ENCODE results near the gene SLC25A44.
"Not testable (repeated sequence)": the region's sequence is repeated elsewhere in the genome, so short reads cannot be mapped to it uniquely, and the experiment has no call there.

Gene SLC25A44

DNA sequence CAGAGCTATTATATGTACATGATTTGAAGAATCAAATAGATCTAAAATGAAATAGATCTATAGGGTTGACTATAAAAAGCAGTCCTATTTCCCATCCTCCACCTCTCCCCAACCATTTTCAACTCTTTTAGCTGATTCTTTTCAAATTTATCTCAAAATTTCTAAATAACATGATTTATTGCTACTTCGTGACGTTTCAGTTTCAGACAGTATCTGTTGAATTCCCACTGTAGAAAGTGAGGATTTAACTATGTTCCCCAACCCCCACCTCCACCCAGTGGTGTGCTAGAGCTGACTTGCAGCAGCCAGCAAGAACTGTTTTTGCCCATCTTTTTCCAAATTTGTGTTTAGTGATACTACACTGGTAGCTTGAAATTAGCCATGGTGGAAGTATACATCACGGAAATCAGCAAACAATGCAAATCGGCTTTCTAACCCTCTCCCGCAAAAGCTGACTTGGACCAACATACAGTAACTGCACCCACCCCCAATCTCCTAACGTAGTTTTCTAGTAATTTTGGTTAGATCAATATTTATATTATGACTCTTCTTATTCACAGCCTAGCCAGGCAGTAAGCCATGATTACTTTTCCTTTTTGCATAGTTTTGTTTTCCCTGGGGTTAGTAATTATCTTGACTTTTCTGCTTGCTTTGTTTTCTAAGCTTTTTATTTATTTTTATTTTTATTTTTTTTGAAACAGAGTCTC lies 29.6 kb upstream of the SLC25A44 start:
- DNase-seq: no peak

DNA sequence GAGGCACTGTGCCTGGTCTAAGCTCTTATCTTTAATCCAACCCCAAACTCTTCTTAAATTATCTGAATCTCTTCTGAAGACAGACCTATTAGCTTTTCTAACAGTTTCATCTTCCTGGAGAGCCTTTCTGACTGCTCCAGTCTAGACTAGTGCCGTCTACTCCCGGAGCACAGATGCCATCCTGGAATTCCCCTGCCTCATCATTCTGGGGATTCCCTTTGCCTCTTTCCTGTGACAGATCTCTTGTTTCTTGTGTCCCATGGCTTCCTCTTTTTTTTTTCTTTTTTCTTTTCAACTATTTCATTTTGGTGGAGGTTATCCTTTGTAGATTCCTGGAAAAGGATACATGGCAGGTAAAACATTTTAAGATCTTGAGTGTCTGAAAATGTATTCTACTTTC lies 28.8 kb upstream of the SLC25A44 start:
- DNase-seq: no peak

DNA sequence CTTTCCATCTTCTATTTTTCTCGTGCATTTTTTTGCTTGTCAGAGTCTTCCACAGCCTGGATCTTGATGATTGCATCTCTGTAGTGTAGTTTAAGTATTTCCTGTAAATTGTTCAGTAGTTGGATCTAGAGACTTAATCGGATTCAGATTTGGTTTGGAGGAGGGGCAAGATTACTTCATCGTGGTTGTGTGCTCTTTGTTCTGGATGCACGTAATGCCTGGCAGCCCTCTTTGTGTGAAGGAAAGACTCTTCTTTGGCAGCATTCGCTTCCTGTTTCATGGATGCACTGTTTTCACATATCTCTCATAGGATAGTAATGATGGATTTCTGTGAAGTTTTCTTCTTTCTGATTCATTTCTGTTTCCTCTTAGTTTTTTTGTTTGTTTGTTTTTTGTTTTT lies 26.4 kb upstream of the SLC25A44 start:
- no peak for DNase-seq

DNA sequence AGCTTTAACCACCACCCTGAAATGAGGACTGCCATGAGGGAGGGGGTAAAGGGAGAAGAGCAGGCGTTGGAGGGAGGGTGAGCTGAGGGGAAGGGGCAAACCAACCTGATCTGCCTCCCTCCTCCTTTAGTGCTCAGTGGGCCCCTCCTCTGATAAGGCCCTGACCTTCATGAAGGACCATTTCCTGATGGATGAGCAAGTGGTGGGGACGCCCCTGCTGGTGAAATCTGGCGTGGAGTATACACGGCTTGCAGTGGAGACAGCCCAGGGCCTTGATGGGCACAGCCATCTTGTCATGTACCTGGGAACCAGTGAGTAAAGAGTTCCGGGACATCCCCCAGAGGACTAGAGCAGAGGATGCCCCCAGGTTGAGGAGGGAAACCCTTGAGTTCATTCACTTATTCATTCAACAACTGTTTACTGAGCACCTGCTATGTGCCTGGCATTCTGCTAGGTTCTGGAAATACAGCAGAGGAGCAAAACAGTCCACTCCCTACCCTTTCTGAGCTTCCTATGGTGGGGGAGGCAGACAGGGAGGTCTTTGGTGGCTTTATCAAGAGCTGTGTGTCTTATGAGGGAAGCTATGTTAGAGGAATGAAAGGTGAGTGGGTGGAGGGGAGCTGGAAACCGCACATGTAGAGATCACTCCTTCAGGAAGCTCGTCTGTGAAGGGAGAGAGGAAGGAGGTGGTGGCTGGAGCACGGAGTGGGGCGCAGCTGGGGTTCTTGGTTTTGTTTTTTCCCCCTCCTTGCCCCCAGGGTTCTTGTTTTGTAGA lies 21.0 kb upstream of the SLC25A44 start:
- DNase-seq: no peak

DNA sequence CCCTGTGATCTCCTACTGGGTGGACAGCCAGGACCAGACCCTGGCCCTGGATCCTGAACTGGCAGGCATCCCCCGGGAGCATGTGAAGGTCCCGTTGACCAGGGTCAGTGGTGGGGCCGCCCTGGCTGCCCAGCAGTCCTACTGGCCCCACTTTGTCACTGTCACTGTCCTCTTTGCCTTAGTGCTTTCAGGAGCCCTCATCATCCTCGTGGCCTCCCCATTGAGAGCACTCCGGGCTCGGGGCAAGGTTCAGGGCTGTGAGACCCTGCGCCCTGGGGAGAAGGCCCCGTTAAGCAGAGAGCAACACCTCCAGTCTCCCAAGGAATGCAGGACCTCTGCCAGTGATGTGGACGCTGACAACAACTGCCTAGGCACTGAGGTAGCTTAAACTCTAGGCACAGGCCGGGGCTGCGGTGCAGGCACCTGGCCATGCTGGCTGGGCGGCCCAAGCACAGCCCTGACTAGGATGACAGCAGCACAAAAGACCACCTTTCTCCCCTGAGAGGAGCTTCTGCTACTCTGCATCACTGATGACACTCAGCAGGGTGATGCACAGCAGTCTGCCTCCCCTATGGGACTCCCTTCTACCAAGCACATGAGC lies 17.2 kb upstream of the SLC25A44 start:
- no peak for DNase-seq

DNA sequence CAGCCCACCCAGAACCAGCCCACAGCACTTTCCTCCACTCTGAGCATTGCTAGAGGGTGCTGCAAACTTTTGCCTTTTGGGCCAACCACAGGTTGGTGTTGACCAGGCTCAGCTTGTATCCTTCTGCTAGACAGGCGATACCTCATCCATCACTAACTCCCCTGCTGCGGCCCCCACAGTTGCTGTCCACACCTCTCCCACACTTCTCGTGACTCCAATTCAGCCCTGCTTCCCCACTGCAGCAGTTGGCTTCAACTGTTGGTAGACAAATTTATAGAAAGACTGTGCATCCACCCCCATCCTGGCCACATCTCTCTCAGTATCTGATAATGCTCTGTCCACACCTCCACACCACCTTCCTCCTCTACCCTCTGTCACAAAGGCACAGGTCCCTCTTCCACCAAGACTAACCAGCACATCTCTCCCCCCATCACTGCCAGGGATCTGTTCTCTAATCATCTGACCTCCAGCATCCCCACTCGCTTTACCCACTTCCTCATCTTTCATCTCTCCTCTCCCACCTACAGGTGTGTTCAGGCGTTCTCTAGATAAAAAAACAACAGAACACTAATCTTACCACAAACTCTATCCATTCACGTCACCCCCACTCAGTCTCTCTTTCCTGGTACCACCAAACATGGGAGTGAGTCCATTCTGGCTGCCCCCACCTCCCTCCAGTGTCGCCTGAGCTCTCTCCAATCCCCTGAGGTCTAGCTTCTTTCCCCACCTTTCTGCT lies 15.8 kb upstream of the SLC25A44 start:
- no peak for DNase-seq

DNA sequence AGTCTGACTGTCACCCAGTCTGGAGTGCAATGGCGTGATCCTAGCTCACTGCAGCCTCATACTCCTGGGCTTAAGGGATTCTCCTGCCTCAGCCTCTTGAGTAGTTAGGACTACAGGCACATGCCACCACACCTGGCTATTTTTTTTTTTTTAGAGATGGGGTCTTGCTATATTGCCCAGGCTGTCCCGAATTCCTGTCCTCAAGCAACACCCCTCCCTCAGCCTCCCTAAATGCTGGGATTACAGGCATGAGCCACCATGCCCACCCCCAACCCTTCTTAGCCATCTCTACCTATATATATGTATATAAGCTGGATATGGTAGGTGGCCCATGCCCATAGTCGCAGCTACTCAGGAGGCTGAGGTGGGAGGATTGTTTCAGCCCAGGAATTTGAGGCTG lies 13.4 kb upstream of the SLC25A44 start:
- DNase-seq: no peak

DNA sequence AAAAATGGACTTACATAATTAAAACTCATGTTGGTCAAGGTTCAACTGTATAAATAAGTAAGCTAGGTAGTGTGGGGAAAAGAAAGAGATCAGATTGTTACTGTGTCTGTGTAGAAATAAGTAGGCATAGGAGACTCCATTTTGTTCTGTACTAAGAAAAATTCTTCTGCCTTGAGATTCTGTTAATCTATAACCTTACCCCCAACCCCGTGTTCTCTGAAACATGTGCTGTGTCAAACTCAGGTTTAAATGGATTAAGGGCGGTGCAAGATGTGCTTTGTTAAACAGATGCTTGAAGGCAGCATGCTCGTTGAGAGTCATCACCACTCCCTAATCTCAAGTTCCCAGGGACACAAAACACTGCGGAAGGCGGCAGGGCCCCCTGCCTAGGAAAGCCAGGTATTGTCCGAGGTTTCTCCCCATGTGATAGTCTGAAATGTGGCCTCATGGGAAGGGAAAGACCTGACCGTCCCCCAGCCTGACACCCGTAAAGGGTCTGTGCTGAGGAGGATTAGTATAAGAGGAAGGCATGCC lies 12.4 kb upstream of the SLC25A44 start:
- DNase-seq: not testable (repeated sequence)

DNA sequence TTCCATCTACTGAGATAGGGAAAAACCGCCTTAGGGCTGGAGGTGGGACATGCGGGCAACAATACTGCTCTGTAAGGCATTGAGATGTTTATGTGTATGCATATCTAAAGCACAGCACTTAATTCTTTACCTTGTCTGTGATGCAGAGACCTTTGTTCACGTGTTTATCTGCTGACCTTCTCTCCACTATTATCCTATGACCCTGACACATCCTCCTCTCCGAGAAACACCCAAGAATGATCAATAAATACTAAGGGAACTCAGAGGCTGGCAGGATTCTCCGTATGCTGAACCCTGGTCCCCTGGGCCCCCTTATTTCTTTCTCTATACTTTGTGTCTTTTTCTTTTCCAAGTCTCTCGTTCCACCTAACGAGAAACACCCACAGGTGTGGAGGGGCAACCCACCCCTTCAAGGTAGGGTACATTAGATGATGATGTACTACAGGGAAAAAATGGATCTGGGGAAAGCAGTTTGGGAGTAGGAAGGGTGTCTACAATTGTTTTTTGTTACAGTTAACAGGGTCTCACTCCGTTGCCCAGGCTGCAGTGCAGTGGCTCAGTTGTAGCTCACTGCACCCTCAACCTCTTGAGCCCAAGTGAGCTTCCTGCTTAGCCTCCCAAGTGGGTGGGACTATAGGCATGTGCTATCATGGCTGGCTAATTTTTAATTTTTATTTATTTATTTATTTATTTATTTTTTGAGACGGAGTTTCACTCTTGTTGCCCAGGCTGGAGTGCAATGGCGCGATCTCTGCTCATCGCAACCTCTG lies 11.7 kb upstream of the SLC25A44 start:
- not testable (repeated sequence) for DNase-seq

DNA sequence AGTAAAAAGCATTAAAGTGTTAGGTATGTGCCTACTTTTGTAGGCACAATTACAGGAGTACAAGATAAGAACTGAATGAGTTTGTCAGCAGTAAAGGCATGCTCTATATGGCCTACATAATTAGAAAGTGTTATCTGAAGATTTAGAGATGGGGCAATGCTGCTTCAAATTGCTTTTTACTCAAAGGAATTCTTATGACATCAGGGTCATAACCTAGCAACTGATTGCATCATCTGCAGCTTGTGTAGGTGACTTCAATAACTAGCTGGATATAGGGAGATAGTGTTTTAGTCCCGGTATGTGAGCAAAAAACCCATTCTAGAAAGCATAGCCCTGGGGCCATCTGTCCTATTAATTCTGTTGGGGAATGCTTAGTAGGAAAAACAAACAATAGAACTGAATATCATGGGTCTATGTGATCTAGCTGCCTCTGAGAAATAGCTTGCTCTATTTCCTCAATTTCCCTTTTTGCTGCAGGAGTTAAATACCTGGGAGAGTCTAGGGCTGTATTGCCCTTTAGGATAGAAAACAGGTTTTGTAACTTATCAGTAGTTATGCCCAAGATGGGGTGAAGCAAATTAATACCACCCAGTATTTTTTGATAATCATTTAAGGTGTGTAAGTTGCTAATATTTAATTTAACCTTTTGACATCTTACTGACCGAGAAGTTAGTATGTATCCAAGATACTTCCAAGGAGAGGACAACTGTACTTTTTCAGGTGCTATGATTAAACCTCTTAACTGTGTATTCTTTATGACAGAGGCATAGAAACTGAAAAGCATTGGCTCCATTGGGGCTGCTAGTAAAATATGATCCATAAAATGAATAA lies 7.3 kb upstream of the SLC25A44 start:
- not testable (repeated sequence) for DNase-seq

DNA sequence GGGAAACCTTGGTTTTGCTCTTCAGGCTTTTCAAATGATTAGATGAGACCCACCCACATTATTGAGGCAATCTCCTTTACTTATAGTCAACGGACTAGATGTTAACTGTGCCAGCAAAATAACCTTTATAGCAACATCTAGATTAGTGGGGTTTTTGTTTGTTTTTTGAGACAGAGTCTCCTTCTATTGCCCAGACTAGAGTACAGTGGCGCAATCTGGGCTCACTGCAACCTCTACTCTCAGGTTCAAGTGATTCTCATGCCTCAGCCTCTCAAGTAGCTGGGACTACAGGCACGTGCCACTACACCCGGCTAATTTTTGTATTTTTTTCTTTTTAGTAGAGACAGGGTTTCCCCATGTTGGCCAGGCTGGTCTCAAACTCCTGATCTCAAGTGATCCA lies 3.6 kb upstream of the SLC25A44 start:
- not testable (repeated sequence) for DNase-seq

DNA sequence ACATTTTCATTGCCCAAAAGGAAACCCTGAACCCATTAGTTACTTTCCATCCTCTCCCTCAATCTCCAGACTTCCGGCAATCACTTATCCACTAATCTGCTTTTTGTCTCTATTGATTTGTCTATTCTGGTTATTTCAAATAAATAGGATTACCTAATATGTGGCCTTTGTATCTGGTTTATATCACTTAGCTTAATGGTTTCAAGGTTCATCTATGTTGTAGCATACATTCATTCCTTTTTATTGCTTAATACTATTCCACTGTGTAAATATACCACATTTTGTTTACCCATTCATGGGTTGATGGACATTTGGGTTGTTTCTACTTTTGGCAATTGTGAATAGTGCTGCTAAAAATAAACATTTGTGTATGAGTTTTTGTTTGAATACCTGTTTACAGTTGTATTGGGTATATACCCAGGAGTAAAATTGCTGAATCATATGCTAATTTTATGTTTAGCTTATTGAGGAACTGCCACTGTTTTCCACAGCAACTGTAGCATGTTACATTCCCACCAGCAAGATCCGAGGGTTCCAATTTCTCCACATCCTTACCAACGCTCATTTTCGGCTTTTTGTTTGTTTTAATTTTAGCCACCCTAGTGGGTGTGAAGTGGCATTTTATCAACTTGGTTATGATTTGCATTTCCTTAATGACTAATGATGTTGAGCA lies 2.5 kb upstream of the SLC25A44 start:
- no peak for DNase-seq

DNA sequence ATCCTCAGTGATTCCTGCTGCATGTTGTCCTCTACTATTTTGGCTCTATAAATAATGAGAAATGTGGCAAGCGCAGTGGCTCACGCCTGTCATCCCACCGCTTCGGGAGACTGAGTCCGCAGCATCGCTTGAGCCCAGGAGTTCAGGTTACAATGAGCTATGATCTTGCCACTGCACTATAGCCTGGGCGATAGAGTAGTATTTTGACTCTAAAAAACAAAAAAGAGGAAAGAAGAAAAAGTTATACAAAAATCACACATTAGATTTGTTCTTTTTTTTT lies 756 bp upstream of the SLC25A44 start:
- DNase-seq: no peak

DNA sequence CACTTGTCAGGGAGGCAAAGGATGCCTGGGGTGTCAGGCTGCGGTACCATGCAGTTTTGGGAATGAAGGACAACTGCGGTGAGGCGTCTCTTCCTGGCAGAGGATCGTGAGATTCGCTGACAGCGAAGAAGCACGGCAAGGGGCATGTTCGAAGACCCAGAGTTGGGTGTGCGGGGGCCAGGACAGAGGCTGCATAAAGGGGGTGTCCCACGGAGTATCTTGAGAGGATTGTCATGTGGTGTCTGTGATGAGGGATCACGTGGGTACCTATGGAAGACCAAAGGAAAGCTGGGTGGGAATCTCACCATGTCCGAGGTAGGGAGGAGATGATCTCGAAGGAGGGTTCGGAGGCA lies 372 bp downstream of the SLC25A44 start:
- DNase-seq: peak in 1 of 4 experiments; percentile 5

DNA sequence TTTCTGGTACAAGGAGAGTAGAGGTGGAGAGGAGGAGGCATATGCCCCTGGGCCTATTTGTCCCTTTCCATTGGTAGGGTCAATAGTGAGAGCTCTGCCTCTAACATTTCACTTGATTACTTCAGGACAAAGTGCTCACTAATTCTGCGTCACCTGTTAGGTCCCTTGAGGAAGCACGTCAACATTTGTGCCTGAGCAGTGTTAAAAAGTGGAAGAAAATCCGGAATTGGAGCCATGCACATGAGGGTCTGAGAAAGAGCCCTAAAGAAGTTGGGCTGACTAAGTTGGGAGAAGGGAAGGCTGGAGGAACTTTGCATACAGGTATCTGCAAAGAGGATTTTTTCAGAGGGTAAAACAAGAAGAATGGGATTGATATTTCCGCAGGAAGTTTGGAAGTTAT lies 1.9 kb downstream of the SLC25A44 start:
- DNase-seq: no peak

DNA sequence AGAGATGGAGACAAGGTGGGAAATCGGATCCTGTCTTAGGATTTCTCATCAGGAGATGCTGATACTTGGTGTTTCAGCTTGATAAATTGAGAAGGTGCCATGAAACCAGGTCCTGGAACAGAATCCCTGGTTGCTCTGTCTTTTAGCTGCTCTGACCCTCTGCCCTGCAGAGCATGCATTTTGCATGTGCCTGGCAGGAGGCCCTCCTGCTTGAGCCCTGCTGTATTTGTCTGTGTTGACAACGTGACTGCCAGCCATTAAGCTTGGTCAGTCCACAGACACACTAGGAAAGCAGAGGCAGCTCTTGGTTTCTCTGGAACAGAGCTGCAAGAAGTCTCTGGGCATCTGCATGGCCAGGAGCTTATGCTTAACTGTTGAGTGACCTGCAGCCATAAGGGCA lies 2.5 kb downstream of the SLC25A44 start:
- no peak for DNase-seq

DNA sequence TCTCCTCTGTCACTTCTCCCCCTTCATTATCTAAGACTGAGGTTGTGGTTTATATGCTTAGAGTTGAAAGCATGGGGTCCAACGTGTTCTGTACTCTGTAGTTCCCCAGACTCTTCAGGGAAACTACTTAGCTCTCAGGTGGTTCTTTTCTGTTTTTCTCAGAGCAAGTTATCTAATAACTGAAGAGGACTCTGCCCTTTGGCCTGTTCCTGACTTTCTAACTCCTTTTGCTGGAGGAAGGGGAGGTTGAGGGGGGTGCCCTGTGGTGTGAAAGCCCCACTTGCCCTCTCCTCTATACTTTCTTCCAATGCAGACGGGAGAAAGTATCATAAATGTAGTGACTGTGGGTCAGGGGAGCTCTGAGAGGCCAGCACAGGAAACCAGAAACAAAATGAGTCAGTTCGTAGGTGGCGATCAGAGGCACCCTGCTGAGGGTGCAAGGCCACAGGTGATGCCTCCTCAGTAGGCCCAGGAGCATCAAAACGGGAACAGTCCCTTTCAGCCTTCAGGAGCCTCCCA lies 5.0 kb downstream of the SLC25A44 start:
- no peak for DNase-seq

DNA sequence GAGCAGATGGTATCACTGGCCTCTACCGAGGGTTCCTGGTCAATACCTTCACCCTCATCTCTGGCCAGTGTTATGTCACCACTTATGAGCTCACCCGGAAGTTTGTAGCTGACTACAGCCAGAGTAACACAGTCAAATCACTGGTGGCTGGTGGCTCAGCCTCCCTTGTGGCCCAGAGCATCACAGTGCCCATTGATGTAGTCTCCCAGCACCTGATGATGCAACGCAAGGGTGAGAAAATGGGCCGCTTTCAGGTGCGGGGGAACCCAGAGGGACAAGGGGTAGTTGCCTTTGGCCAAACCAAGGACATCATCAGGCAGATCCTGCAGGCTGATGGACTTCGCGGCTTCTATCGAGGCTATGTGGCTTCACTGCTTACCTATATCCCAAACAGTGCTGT lies 6.1 kb downstream of the SLC25A44 start:
- no peak for DNase-seq

DNA sequence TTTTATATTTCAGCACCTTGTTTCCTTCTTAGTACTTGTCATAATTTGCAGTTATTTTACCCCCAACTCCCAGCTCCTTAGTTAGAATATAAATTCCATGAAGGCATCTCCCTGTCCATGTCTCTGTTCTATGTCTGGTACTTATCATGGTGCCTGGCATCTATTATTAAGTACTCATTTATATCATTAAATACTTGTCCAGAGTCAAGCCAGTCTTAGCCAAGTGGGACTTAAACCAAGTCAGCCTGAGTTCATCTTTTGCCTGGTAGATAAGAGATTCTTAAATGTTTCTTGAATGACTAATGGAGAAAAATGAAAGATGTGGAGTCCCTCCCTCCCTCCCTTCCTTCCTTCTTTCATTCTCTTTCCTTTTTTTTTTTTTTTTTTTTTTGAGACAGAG lies 9.4 kb downstream of the SLC25A44 start:
- DNase-seq: no peak

DNA sequence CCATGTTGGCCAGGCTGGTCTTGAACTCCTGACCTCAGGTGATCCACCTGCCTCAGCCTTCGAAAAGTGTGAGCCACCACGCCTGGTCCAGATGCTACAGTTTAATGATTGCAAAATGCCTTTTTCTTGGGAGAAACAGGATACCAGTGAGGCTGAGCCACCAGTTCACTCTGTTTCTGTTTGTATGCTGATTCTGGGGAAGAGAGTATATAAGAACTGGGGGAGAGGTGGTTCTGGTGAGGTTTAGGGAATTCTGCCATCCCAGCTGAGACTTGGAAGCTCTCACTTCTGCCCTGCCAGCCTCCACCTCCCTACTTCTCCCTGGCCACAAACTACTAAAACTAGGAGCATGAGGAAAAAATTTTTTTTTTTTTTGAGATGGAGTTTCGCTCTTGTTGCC lies 10.8 kb downstream of the SLC25A44 start:
- DNase-seq: no peak

DNA sequence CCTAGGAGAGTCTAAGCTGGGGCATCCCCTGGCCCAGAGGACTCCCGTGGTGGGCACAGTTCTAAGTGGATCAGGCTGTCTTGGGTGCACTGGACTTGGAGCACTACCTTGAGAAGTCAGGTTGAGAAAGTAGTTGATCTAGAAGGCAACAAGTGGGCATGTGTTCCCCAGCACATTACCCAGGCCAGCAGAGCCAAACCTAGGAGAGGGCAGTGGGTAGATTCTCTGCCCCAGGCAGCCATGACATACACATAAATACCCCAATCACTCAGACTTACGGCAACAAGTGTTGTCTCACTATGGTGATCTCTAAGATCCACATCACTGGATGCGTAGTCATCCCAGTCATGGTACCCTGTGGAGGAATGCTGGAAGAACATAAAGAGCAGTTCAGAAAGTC lies 17.3 kb downstream of the SLC25A44 start:
- DNase-seq: no peak
